HepG2 (cell line): ENCODE data around the gene ATP8B1. TPM values are rescaled to one million over a fixed set of nuclear protein-coding genes. Genes with fewer than 3 reads are reported as not detected.

Experiments used
- ATAD3A ChIP-seq: sonication (generic); formaldehyde crosslinking; IDR thresholded peaks from 2 replicates; pipeline ENCODE4 v1.4.0; 2020; ENCODE audit warnings: missing genetic modification reagents
- CENPT ChIP-seq: sonication (generic); formaldehyde crosslinking; IDR thresholded peaks from 2 replicates; pipeline ENCODE4 v1.8.0; 2022; ENCODE audit warnings: low read depth, mild to moderate bottlenecking, moderate library complexity, missing genetic modification reagents
- CHD4 ChIP-seq: fragments of 200-600 bp; sonication (generic); IDR thresholded peaks from 2 replicates; pipeline ENCODE4 v1.7.0; 2017; ENCODE audit warnings: mild to moderate bottlenecking, low read length, borderline replicate concordance
- ETV5 ChIP-seq: IDR thresholded peaks from 2 replicates; pipeline ENCODE4 v1.6.1; 2018; ENCODE audit warnings: missing biosample characterization, missing genetic modification reagents, inconsistent platforms, borderline replicate concordance
- KDM2A ChIP-seq: sonication (generic); formaldehyde crosslinking; IDR thresholded peaks from 2 replicates; pipeline ENCODE4 v1.4.0; 2020; ENCODE audit warnings: low read depth, missing genetic modification reagents, borderline replicate concordance
- MAX ChIP-seq: IDR thresholded peaks from 2 replicates; pipeline ENCODE4 v1.6.1; 2012; ENCODE audit warnings: inconsistent platforms
- MTA1 ChIP-seq: sonication (generic); formaldehyde crosslinking; IDR thresholded peaks from 2 replicates; pipeline ENCODE4 v1.4.0; 2020; ENCODE audit warnings: missing genetic modification reagents, mild to moderate bottlenecking, borderline replicate concordance
- MYNN ChIP-seq: sonication (generic); formaldehyde crosslinking; IDR thresholded peaks from 2 replicates; pipeline ENCODE4 v1.4.0; 2020; ENCODE audit warnings: mild to moderate bottlenecking, low read depth, missing genetic modification reagents
- PAXIP1 ChIP-seq: sonication (generic); formaldehyde crosslinking; conservative IDR thresholded peaks from 2 replicates; pipeline ENCODE4 v1.4.0; 2020; ENCODE audit warnings: mild to moderate bottlenecking, missing genetic modification reagents, moderate library complexity
- POLR2G ChIP-seq: fragments of 200-400 bp; formaldehyde crosslinking; IDR thresholded peaks from 2 replicates; pipeline ENCODE4 v1.6.1; 2018; ENCODE audit warnings: mild to moderate bottlenecking, low read depth, low read length, moderate library complexity
- PRDM4 ChIP-seq: sonication (generic); formaldehyde crosslinking; IDR thresholded peaks from 2 replicates; pipeline ENCODE4 v1.9.0; 2021; ENCODE audit warnings: missing genetic modification reagents, borderline replicate concordance
- REL ChIP-seq: sonication (generic); formaldehyde crosslinking; conservative IDR thresholded peaks from 2 replicates; pipeline ENCODE4 v1.8.0; 2022; ENCODE audit warnings: mild to moderate bottlenecking, missing genetic modification reagents, moderate library complexity
- SOX13 ChIP-seq, 3 experiments: fragments of 450-650 bp in 1 of 3; sonication (generic) in 1 of 3; formaldehyde crosslinking in 1 of 3; IDR thresholded peaks in 2 of 3; conservative IDR thresholded peaks in 1 of 3; 2 replicates each; pipeline versions ENCODE4 v1.5.0 to v1.6.1; 2016 to 2020; ENCODE audit warnings: antibody characterized with exemption in 1 of 3, mild to moderate bottlenecking in 1 of 3, missing compliant biosample characterization in 1 of 3, missing genetic modification reagents in 1 of 3, moderate library complexity in 1 of 3
- STAT5B ChIP-seq: sonication (generic); formaldehyde crosslinking; IDR thresholded peaks from 2 replicates; pipeline ENCODE4 v1.4.0; 2020; ENCODE audit warnings: missing genetic modification reagents
- ZFY ChIP-seq: sonication (generic); formaldehyde crosslinking; IDR thresholded peaks from 2 replicates; pipeline ENCODE4 v1.4.0; 2020; ENCODE audit warnings: missing genetic modification reagents
- ZNF414 ChIP-seq: sonication (generic); formaldehyde crosslinking; IDR thresholded peaks from 2 replicates; pipeline ENCODE4 v1.5.0; 2020; ENCODE audit warnings: missing genetic modification reagents
- ZNF468 ChIP-seq: sonication (generic); formaldehyde crosslinking; IDR thresholded peaks from 2 replicates; pipeline ENCODE4 v1.8.0; 2022; ENCODE audit warnings: mild to moderate bottlenecking, moderate library complexity, missing genetic modification reagents
- ZNF543 ChIP-seq: sonication (generic); formaldehyde crosslinking; IDR thresholded peaks from 2 replicates; pipeline ENCODE4 v1.4.0; 2020; ENCODE audit warnings: mild to moderate bottlenecking, missing genetic modification reagents
- ZNF569 ChIP-seq: sonication (generic); formaldehyde crosslinking; IDR thresholded peaks from 2 replicates; pipeline ENCODE4 v1.5.0; 2020; ENCODE audit warnings: mild to moderate bottlenecking, missing genetic modification reagents, moderate library complexity, borderline replicate concordance
- ZNF816 ChIP-seq: sonication (generic); formaldehyde crosslinking; IDR thresholded peaks from 2 replicates; pipeline ENCODE4 v1.8.0; 2022; ENCODE audit warnings: missing genetic modification reagents, mild to moderate bottlenecking, borderline replicate concordance
- ZNF878 ChIP-seq: sonication (generic); formaldehyde crosslinking; IDR thresholded peaks from 2 replicates; pipeline ENCODE4 v1.8.1; 2023; ENCODE audit warnings: mild to moderate bottlenecking, missing genetic modification reagents, moderate library complexity
- polyA plus RNA-seq, 8 experiments: library from polyadenylated mRNA; depleted of rRNA in 3 of 8; stranded (reverse) in 7 of 8; unstranded in 1 of 8; fragments of >200 nt; fragmentation: Illumina TruSeq in 4 of 8; extraction: Trizol in 4 of 8; gene quantifications; 2 replicates each; pipeline versions ENCODE4 v1.2.1 to v1.2.3, GENCODE V29; 2011 to 2016; ENCODE audit warnings: low read depth in 4 of 8, missing spikeins in 1 of 8, mixed read lengths in 1 of 8; ENCODE audit not compliant: insufficient read depth in 1 of 8
- total RNA-seq, 5 experiments: library from RNA; depleted of rRNA; stranded (reverse); fragments of >200 nt; fragmentation: Illumina TruSeq; extraction: Trizol; gene quantifications; 2 replicates each; pipeline ENCODE4 v1.2.3, GENCODE V29; 2016; ENCODE audit warnings: low read depth in 1 of 5

The ATP8B1 gene
- total and polyA plus RNA-seq, 2 of the 13 experiments (the other 11 are each of a cell fraction or from before 2014, with no cell fraction given), result 2.8 to 4.0 TPM

- TF ChIP-seq PAXIP1 (CRISPR knock-in tag) (0 out of 2 replicates have a peak, but pooled peaks have one; percentile 29), MAX (peak; percentile 53), ETV5 (CRISPR knock-in tag) (0 out of 2 replicates have a peak, but pooled peaks have one; percentile 1), MTA1 (CRISPR knock-in tag) (0 out of 2 replicates have a peak, but pooled peaks have one; percentile 23), ZNF816 (peak; percentile 25; the same call in 1 of the 2 replicates), ZNF569 (CRISPR knock-in tag) (no peak), CENPT (CRISPR knock-in tag) (no peak), STAT5B (CRISPR knock-in tag) (no peak), CHD4 (no peak), ZNF878 (no peak), PRDM4 (CRISPR knock-in tag) (no peak), ZNF543 (CRISPR knock-in tag) (no peak), REL (CRISPR knock-in tag) (peak; percentile 15; the same call in 1 of the 2 replicates), SOX13 (IDR thresholded peaks at IDR 0.05) (no peak), SOX13 (CRISPR knock-in tag; conservative IDR thresholded peaks at IDR 0.05 in 1 of 2, IDR thresholded peaks at IDR 0.05 in 1 of 2) (0 out of 4 replicates have a peak, but pooled peaks of 1 of the 2 experiments have one; percentile 25), MYNN (CRISPR knock-in tag) (no peak), KDM2A (CRISPR knock-in tag) (peak; percentile 44; the same call in 1 of the 2 replicates), ZNF414 (CRISPR knock-in tag) (no peak), ATAD3A (CRISPR knock-in tag) (no peak), POLR2G (peak; percentile 71), ZNF468 (CRISPR knock-in tag) (0 out of 2 replicates have a peak, but pooled peaks have one; percentile 18), ZFY (peak; percentile 41; the same call in 1 of the 2 replicates)
Observed at GRCh38 chr18:57803103-57803969, at the start of gene ATP8B1 (continued).
